Tibial nerve (tissue), 4 donors: ENCODE measurements around the gene DOCK2. TPM values are rescaled to one million over a fixed set of nuclear protein-coding genes. Genes with fewer than 3 reads are reported as not detected.

Experiments used
- DNase-seq, 2 donors: peaks; one replicate each; pipeline ENCODE4 v3.0.0-alpha.2; 2019; ENCODE audit warnings: low spot score in 2 of 2
- H3K27ac ChIP-seq, 4 donors: fragments of 200-600 bp; sonication (generic) in 3 of 4; one replicate each; pipeline ENCODE4 v1.5.1; 2017 to 2019; ENCODE audit warnings: mild to moderate bottlenecking in 1 of 4
- H3K27me3 ChIP-seq, 2 donors: fragments of 200-600 bp; sonication (generic) in 1 of 2; one replicate each; pipeline versions ENCODE4 v1.5.1 to v1.6.0; 2017 to 2019
- H3K36me3 ChIP-seq, 3 donors: fragments of 200-600 bp; sonication (generic); one replicate each; pipeline ENCODE4 v1.5.1; 2018 to 2019
- H3K4me1 ChIP-seq, 4 donors: fragments of 200-600 bp; sonication (generic) in 3 of 4; one replicate each; pipeline ENCODE4 v1.5.1; 2017 to 2019
- H3K4me3 ChIP-seq, 4 donors: fragments of 200-600 bp; sonication (generic) in 3 of 4; one replicate each; pipeline ENCODE4 v1.5.1; 2017 to 2019; ENCODE audit warnings: mild to moderate bottlenecking in 1 of 4, moderate library complexity in 1 of 4
- H3K9me3 ChIP-seq, 4 donors: fragments of 200-600 bp; sonication (generic) in 3 of 4; one replicate each; pipeline ENCODE4 v1.5.1; 2017 to 2019
- EP300 ChIP-seq, 2 donors: sonication (generic); formaldehyde crosslinking; IDR thresholded peaks; one replicate each; pipeline ENCODE4 v1.6.1; 2017; ENCODE audit warnings: antibody characterized with exemption in 2 of 2, mild to moderate bottlenecking in 1 of 2
- POLR2A ChIP-seq, 2 donors: fragments of 450-650 bp; IDR thresholded peaks; one replicate each; pipeline ENCODE4 v1.6.1; 2017; ENCODE audit warnings: antibody characterized with exemption in 2 of 2, mild to moderate bottlenecking in 2 of 2, moderate library complexity in 2 of 2
- WGBS, 2 donors: methylation state at CpG; one replicate each; pipeline ENCODE4 v1.1.5; 2018; 5-methylcytosine and 5-hydroxymethylcytosine counted together
- total RNA-seq, 4 donors: library from RNA; depleted of rRNA; stranded (reverse); fragments of >200 nt; gene quantifications; one replicate each; pipeline ENCODE4 v1.1.0, GENCODE V29; 2016
- TF ChIP-seq, protein P1 (sequence below), 5 experiments: fragments of 200-600 bp in 3 of 5; fragments of 450-650 bp in 2 of 5; sonication (generic) in 3 of 5; IDR thresholded peaks; one replicate each; pipeline ENCODE4 v1.5.1; 2016 to 2019; ENCODE audit warnings: antibody characterized with exemption in 5 of 5, mild to moderate bottlenecking in 3 of 5, moderate library complexity in 2 of 5

The DOCK2 gene
- total RNA-seq, 4 donors from 2014 or later, result 14.9 to 83.4 (median 23.8) TPM

DNA sequence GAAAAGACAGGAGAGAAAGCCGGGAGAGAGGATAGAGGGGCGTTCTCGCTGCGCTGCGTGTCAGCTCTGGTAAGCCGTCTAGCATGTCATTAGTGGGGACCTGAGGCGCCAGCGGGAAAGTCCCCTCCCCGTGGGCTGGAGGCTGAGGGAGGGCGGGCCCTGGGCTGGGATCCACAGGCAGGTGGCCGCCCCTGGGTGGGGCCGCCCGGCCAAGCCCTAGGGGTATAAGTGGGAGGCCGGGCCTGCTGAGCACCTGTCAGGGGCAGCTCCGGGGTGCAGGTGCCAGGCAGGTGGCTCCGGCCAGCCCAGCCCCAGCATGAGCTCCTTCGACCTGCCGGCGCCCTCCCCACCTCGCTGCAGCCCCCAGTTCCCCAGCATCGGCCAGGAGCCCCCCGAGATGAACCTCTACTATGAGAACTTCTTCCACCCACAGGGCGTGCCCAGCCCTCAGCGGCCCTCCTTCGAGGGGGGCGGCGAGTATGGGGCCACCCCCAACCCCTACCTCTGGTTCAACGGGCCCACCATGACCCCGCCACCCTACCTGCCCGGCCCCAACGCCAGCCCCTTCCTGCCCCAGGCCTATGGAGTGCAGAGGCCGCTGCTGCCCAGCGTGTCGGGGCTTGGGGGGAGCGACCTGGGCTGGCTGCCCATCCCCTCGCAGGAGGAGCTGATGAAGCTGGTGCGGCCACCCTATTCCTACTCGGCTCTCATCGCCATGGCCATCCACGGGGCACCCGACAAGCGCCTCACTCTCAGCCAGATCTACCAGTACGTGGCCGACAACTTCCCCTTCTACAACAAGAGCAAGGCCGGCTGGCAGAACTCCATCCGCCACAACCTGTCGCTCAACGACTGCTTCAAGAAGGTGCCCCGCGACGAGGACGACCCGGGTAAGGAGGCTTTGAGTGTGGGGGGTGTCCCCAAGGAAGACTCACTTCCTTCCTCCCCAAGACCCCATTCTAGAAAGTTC is 468.9 kb downstream of the DOCK2 start, which contains the start of gene FOXI1:
FOXI1 (plus strand) TSS at position 256 of the 970 bp plus-strand sequence; CDS start at position 317, 61 bp downstream.
- no peaks in the 10 kb centered on the region for H3K9me3 ChIP-seq
- TF ChIP-seq EP300 (IDR thresholded peaks at IDR 0.05) (no peak), POLR2A (IDR thresholded peaks at IDR 0.05) (no peak)
- TF ChIP-seq, protein P1, sequence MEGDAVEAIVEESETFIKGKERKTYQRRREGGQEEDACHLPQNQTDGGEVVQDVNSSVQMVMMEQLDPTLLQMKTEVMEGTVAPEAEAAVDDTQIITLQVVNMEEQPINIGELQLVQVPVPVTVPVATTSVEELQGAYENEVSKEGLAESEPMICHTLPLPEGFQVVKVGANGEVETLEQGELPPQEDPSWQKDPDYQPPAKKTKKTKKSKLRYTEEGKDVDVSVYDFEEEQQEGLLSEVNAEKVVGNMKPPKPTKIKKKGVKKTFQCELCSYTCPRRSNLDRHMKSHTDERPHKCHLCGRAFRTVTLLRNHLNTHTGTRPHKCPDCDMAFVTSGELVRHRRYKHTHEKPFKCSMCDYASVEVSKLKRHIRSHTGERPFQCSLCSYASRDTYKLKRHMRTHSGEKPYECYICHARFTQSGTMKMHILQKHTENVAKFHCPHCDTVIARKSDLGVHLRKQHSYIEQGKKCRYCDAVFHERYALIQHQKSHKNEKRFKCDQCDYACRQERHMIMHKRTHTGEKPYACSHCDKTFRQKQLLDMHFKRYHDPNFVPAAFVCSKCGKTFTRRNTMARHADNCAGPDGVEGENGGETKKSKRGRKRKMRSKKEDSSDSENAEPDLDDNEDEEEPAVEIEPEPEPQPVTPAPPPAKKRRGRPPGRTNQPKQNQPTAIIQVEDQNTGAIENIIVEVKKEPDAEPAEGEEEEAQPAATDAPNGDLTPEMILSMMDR (IDR thresholded peaks at IDR 0.05), result no peak

DNA sequence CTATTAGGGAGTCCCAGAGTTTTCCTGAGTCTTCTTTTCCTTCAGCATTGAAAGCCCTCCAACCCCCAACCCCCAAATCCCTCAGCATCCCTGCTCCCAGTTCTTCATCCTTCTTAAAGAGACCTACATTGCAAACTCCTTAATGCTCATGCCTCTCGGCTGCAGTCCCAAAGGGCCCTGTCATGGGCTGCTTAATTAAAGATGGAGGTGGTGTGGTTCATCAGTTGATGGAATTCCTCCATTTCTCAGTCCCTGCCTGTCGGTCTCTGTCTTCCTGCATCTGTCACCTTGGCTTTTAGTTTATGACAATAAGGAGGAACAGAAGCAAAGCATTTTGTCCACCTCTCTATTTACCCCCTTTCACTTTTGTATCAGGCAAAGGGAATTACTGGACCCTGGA is 470.6 kb downstream of the DOCK2 start:
- Histone ChIP-seq H3K4me3 (no peak overlapping the region), H3K27ac (no peak overlapping the region), H3K27me3 (no peaks in the 10 kb centered on the region), H3K9me3 (no peaks in the 10 kb centered on the region), H3K4me1 (no peaks in the 10 kb centered on the region), H3K36me3 (no peaks in the 10 kb centered on the region)
- TF ChIP-seq, protein P1 (IDR thresholded peaks at IDR 0.05), result no peak
- TF ChIP-seq EP300 (IDR thresholded peaks at IDR 0.05) (no peak), POLR2A (IDR thresholded peaks at IDR 0.05) (no peak)
- 70 to 85% methylated on average over 2 of the region's 2 CpGs for WGBS, 2 donors
- DNase-seq, result no peak

More for the DNA sequence above, 468.9 kb downstream of the DOCK2 start, which contains the start of gene FOXI1:
- 74 to 83% methylated on average over 33 to 45 of the region's 53 CpGs for WGBS, 2 donors
- Histone ChIP-seq H3K4me1 (no peaks in the 10 kb centered on the region), H3K36me3 (no peaks in the 10 kb centered on the region), H3K27ac (no peak within 1 kb of the TSS), H3K27me3 (no peaks in the 10 kb centered on the region), H3K4me3 (no peak within 1 kb of the TSS)
- DNase-seq, result no peak

DNA sequence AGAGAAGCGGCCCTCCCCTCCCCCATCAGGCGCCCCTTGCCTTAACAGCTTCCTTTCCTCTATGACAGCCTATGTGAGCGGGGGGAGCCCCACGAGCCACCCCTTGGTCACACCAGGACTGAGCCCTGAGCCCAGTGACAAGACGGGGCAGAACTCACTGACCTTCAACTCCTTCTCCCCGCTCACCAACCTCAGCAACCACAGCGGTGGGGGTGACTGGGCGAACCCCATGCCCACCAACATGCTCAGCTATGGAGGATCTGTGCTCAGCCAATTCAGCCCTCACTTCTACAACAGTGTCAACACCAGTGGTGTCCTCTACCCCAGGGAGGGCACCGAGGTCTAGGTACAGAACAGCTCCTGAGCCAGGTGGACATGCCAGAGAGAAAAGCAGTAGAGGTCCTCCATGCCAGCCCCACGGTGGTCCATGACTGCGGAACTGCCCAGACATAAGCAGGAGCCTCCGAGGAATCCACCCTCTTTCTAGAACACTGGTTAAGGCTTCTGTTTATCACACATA is 471.3 kb downstream of the DOCK2 start:
- no peaks in the 10 kb centered on the region for H3K4me1 ChIP-seq
- no peaks in the 10 kb centered on the region for H3K27me3 ChIP-seq
- WGBS, 2 donors, result 86 to 90% methylated on average over 12 of the region's 12 CpGs
- no peaks in the 10 kb centered on the region for H3K36me3 ChIP-seq
- H3K9me3 ChIP-seq, result no peaks in the 10 kb centered on the region
- H3K4me3 ChIP-seq, result no peak overlapping the region
- no peak overlapping the region for H3K27ac ChIP-seq
- no peak for TF ChIP-seq EP300 (IDR thresholded peaks at IDR 0.05)
- DNase-seq, result no peak

DNA sequence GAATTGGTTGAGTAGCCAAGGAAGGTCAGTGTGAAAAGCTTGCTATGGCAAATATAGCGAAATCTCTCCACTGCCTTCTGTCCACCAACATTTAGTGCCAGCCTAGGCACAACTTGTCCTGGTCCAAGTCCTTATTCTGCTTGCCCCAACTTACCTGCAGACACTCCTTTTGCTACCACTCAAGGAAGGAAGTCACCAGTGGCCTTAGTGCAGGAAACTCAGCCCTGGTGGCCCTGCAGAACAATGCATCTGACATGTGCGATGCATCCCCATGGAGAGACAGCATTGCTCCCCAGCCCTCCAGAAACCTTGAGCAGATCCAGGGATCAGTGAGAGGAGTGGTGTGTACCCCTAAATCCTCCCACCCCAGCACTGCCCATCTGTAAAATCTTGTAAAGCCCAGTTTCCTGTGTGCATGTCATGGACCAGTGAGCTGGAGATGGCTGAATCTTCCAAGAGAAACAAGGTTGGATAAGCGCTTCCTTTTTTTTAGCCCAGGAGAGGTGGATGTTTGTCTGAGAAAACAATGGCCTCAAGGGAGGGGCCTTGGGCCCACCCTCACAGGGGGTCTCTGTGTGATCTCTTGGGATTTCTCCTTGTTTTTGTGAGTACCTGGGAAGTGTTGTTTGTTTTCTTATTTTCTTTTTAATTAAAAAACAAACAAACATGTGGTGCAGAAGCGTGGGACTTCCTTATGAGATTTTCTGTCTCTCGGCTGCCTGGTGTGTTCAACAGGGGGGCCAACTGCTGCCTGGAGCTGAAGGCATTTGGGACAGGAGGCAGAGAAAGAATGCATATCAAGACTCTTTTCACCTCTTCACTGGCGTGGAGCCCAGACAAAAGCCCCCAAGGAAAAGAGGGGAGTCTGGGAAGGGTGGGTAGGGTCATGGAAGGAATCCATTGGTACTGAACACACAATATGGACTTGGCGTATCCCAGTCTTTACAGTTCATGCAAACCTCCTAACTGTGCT is 472.3 kb downstream of the DOCK2 start:
- Histone ChIP-seq H3K36me3 (no peaks in the 10 kb centered on the region), H3K27me3 (no peaks in the 10 kb centered on the region), H3K9me3 (no peaks in the 10 kb centered on the region), H3K27ac (no peak overlapping the region), H3K4me1 (no peaks in the 10 kb centered on the region), H3K4me3 (no peak overlapping the region)
- 58 to 66% methylated on average over 7 of the region's 7 CpGs for WGBS, 2 donors
- no peak for DNase-seq
- TF ChIP-seq POLR2A (IDR thresholded peaks at IDR 0.05), result no peak
- TF ChIP-seq, protein P1 (IDR thresholded peaks at IDR 0.05), result no peak
- TF ChIP-seq EP300 (IDR thresholded peaks at IDR 0.05), result no peak

DNA sequence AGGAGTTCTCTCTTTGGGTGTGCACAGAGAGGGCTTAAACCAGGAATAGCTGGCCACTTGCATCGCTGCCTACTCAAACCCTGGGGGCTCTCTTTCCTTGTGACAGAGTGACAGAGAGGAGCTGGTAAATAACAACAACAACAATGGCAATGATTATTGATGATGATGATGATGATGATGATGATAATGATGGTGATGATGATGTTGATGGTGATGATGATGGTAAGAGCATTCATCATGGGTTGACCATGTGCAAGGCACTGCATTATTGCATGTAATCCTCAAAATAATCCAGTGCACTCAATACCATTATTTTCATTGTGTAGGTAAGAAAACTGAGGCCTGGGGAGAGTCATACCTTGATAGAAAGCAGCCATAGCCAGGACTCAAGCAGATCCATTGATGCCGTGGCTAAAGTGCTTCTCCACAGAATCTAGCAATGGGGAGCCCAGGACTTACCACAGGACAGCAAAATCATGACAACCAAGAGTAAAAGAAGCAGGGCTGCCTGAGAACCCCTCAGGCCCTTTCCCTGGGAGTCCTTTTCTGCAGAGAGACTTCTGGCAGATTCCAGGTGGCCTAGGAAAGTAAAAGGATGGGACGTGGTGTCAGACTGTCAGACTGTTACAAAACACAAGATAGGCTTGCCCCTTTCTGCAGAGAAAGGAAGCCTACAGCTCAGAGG is 473.5 kb downstream of the DOCK2 start:
- WGBS, 2 donors, result 70% methylated on average over 3 of the region's 3 CpGs
- Histone ChIP-seq H3K4me1 (no peaks in the 10 kb centered on the region), H3K4me3 (no peak overlapping the region), H3K27ac (no peak overlapping the region), H3K9me3 (no peaks in the 10 kb centered on the region), H3K27me3 (no peaks in the 10 kb centered on the region), H3K36me3 (no peaks in the 10 kb centered on the region)
- no peak for DNase-seq
- TF ChIP-seq EP300 (IDR thresholded peaks at IDR 0.05), result no peak
- no peak for TF ChIP-seq POLR2A (IDR thresholded peaks at IDR 0.05)
- TF ChIP-seq, protein P1 (IDR thresholded peaks at IDR 0.05), result no peak
